GM23338 (cell line): Measurements from ENCODE around the gene SPECC1L. TPM values are rescaled to one million over a fixed set of nuclear protein-coding genes. Genes with fewer than 3 reads are reported as not detected.

ENCODE experiments used
- ATAC-seq: fragments of 200-7000 bp; cut with Tn5 transposase; 3 replicates; pipeline ENCODE4 v1.9.1; 2020
- DNase-seq: peaks from one replicate; pipeline ENCODE4 v3.0.0-alpha.2; 2015; ENCODE audit warnings: low spot score
- H2AFZ ChIP-seq: fragments of 200-600 bp; sonication (generic); 2 replicates; pipeline ENCODE4 v1.8.0; 2016; ENCODE audit warnings: antibody characterized with exemption, mild to moderate bottlenecking, moderate library complexity
- H3F3A ChIP-seq: fragments of 200-600 bp; sonication (generic); replicated peaks from 2 replicates; pipeline ENCODE4 v1.8.0; 2017; ENCODE audit warnings: antibody characterized with exemption, mixed run types, low read depth
- H3K27ac ChIP-seq: fragments of 200-600 bp; sonication (generic); 2 replicates; pipeline ENCODE4 v1.6.1; 2016; ENCODE audit warnings: low read depth
- H3K27me3 ChIP-seq: fragments of 200-600 bp; sonication (generic); 2 replicates; pipeline ENCODE4 v1.8.0; 2016; ENCODE audit warnings: mild to moderate bottlenecking, mixed run types, moderate library complexity; ENCODE audit not compliant: insufficient read depth
- H3K36me3 ChIP-seq: fragments of 200-600 bp; sonication (generic); 2 replicates; pipeline ENCODE4 v1.8.0; 2016; ENCODE audit warnings: mild to moderate bottlenecking; ENCODE audit not compliant: insufficient read depth
- H3K4me1 ChIP-seq: fragments of 200-600 bp; sonication (generic); 2 replicates; pipeline ENCODE4 v1.8.0; 2016; ENCODE audit warnings: mild to moderate bottlenecking, moderate library complexity; ENCODE audit not compliant: insufficient read depth
- H3K4me2 ChIP-seq: fragments of 200-600 bp; sonication (generic); 2 replicates; pipeline ENCODE4 v1.7.1; 2017; ENCODE audit warnings: mixed run types
- H3K4me3 ChIP-seq: fragments of 200-600 bp; sonication (generic); 2 replicates; pipeline ENCODE4 v1.6.1; 2016; ENCODE audit warnings: mixed run types
- H3K79me2 ChIP-seq: fragments of 200-600 bp; sonication (generic); replicated peaks from 2 replicates; pipeline ENCODE4 v1.8.0; 2017; ENCODE audit warnings: mild to moderate bottlenecking; ENCODE audit not compliant: insufficient read depth
- H3K9me2 ChIP-seq: fragments of 200-600 bp; sonication (generic); 2 replicates; pipeline ENCODE4 v1.8.0; 2017; ENCODE audit not compliant: insufficient read depth
- H4K20me1 ChIP-seq: fragments of 200-600 bp; sonication (generic); replicated peaks from 2 replicates; pipeline ENCODE4 v1.8.0; 2017; ENCODE audit warnings: mild to moderate bottlenecking; ENCODE audit not compliant: insufficient read depth
- H3K27ac Mint-ChIP-seq: 2 replicates; pipeline ENCODE4 v1.8.0; 2020; ENCODE audit warnings: inconsistent platforms, mild to moderate bottlenecking, moderate library complexity, mixed read lengths
- H3K27me3 Mint-ChIP-seq: 3 replicates; pipeline ENCODE4 v1.8.0; 2022; ENCODE audit warnings: low read depth, mild to moderate bottlenecking, moderate library complexity, mixed read lengths, inconsistent platforms; ENCODE audit not compliant: insufficient read depth, poor library complexity
- H3K36me3 Mint-ChIP-seq: 3 replicates; pipeline ENCODE4 v1.8.0; 2021; ENCODE audit warnings: low read depth, mild to moderate bottlenecking, inconsistent platforms, moderate library complexity, mixed read lengths
- H3K4me1 Mint-ChIP-seq: 3 replicates; pipeline ENCODE4 v1.8.0; 2020; ENCODE audit warnings: mild to moderate bottlenecking, inconsistent platforms, mixed read lengths
- H3K4me3 Mint-ChIP-seq: 3 replicates; pipeline ENCODE4 v1.8.0; 2021; ENCODE audit warnings: moderate library complexity, mild to moderate bottlenecking, inconsistent platforms, mixed read lengths
- H3K9me3 Mint-ChIP-seq: 3 replicates; pipeline ENCODE4 v1.8.0; 2020; ENCODE audit warnings: moderate library complexity, mild to moderate bottlenecking, inconsistent platforms, mixed read lengths
- EZH2phosphoT487 ChIP-seq: fragments of 200-600 bp; sonication (generic); IDR thresholded peaks from one replicate; pipeline ENCODE4 v1.8.1; 2018; ENCODE audit warnings: antibody characterized with exemption; ENCODE audit not compliant: unreplicated experiment
- JUNB ChIP-seq: IDR thresholded peaks from one replicate; pipeline ENCODE4 v1.6.1; 2016; ENCODE audit warnings: antibody characterized with exemption; ENCODE audit not compliant: unreplicated experiment
- NANOG ChIP-seq: IDR thresholded peaks from 2 replicates; pipeline ENCODE4 v1.6.1; 2016; ENCODE audit warnings: antibody characterized with exemption, borderline replicate concordance
- ZNF114 ChIP-seq: fragments of 250-450 bp; sonication (Bioruptor Pico); IDR thresholded peaks from 2 replicates; pipeline ENCODE4 v1.5.0; 2020; ENCODE audit warnings: mild to moderate bottlenecking, moderate library complexity
- ZNF462 ChIP-seq: fragments of 250-450 bp; sonication (Bioruptor Pico); IDR thresholded peaks from 2 replicates; pipeline ENCODE4 v1.5.0; 2020; ENCODE audit warnings: mild to moderate bottlenecking, moderate library complexity
- polyA plus RNA-seq: library from polyadenylated mRNA; unstranded; fragments of >200 nt; fragmentation: Nextera tagmentation; extraction: Ambion mirVana; gene quantifications from 2 replicates; pipeline ENCODE4 v1.2.1, GENCODE V29; 2016
- total RNA-seq: library from RNA; depleted of rRNA; stranded (reverse); fragments of >200 nt; shearing (Covaris generic); gene quantifications from 2 replicates; pipeline ENCODE4 v1.2.3, GENCODE V29; 2014

Gene SPECC1L
- total and polyA plus RNA-seq, 2 experiments from 2014 or later = 24.3 to 44.7 TPM

GRCh38 chr22:24410110-24410856 lies 139.7 kb downstream of the SPECC1L start (continued):
- no peak for TF ChIP-seq ZNF462 (CRISPR knock-in tag)

GRCh38 chr22:24411256-24412004 lies 140.8 kb downstream of the SPECC1L start:
- DNase-seq = no peak
- peaks cover 13% of the 10 kb centered on the region for H3K4me1 Mint-ChIP-seq
- H3K4me3 Mint-ChIP-seq = no peak overlapping the region

More at GRCh38 chr22:24411256-24412004, 140.8 kb downstream of the SPECC1L start:
- Histone ChIP-seq H3F3A (no peaks in the 10 kb centered on the region), H3K9me2 (no peaks in the 10 kb centered on the region), H3K27me3 (no peaks in the 10 kb centered on the region), H3K79me2 (no peaks in the 10 kb centered on the region), H3K4me1 (0 out of 2 replicates have a peak, but pooled peaks cover 8% of the 10 kb centered on the region), H4K20me1 (no peaks in the 10 kb centered on the region; the same call in none of the 2 replicates), H3K27ac (no peak overlapping the region), H3K4me3 (no peak overlapping the region), H3K36me3 (no peaks in the 10 kb centered on the region), H2AFZ (no peak overlapping the region), H3K4me2 (no peak overlapping the region)
- TF ChIP-seq ZNF462 (CRISPR knock-in tag) (no peak), EZH2phosphoT487 (no peak), ZNF114 (no peak), NANOG (no peak), JUNB (no peak)
- peaks cover 20% of the 10 kb centered on the region; the same call in 2 of the 3 replicates for H3K36me3 Mint-ChIP-seq
- no peak for ATAC-seq
- H3K27me3 Mint-ChIP-seq = peaks cover 15% of the 10 kb centered on the region
- H3K27ac Mint-ChIP-seq = no peak overlapping the region
- no peaks in the 10 kb centered on the region for H3K9me3 Mint-ChIP-seq
